IPS DF 19.7 (cell line): ENCODE results near the gene MSTN.

ENCODE experiments used
- DNase-seq: peaks from one replicate; pipeline ENCODE4 v3.0.0-alpha.2; 2013; ENCODE audit warnings: low read depth, low spot score

MSTN gene

DNA sequence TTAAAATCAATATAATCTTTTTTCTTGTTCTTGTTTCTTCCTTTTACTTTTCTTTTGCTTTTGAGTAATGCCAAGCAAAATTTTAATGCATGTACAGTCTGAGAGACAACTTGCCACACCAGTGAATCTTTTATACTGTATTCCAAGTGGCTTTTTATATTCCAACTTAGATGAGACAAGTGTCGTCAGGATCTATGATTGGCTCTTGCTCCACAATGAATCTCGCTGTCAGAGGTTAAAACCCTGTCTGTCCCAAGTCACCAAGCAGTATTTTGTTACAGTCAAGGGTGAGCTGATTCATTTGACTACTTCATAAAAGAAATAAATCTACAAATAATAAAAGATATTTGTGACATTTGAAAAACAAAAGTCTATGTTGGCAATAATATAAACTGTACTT lies at the start of gene MSTN:
MSTN (minus strand) TSS at position 129 of the 400 bp plus-strand sequence. CDS start 133 bp downstream, outside the sequence.
- no peak for DNase-seq

GRCh38 chr2:190111166-190111565 lies 48.6 kb upstream of the MSTN start:
- DNase-seq: no peak

GRCh38 chr2:190110699-190111098 lies 48.2 kb upstream of the MSTN start:
- no peak for DNase-seq

DNA sequence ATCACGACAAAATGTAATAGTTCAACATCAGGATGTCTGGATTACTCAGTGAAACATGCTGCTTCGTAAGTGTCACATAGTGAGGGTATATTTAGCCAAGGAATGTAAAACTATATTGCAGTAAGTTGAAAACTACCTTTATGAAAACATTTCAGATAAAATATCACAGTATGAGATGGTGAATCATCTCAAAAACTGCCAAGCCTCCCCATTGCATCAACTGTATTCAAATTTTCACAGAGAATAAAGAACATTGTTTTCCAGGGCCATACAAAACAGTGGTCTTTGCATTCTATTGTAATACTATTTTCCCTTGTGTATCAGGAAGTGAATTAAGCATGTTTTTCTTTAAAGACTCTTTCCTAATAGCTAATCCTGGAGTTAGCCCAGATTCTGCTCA lies 47.6 kb upstream of the MSTN start:
- no peak for DNase-seq

DNA sequence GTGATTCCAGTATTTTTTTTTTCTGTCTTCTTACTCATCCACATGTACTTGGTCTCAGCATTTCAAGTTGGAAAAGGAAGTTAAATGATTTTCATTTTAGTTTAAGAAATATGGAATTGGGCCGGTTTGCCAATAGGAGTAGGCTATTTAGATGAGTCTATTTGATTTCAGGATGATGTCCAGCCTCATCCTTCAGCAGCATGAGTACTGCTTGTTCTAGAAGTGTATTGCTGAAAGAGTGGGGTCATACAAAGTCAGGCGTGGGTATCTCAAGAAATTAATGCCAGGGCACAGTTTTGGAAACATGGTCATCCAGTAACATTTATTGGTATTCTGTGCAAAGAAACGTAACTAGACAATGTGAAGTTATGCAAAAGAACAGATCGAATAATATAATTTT lies 44.9 kb upstream of the MSTN start:
- no peak for DNase-seq

- DNase-seq: no peak
Observed at GRCh38 chr2:190106783-190107182, 44.3 kb upstream of the MSTN start.

DNA sequence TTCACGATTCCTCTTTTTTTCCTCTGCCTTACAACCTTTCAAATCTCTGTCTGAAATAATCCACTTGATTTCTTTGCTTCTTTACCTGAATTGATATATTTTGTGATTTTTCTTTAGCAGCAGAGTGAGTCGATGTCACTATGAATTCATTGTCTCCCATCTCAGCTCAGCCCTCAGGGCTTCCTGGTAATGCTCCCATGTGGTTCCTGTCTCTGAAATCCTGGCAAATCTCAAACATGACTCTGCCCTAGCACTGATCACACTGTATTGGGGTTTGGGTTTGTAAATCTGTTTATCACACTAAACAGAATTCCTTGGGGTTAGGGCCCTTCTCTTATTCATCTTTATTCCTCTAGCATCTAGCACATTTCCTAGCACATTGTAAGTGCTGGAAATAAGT lies 43.0 kb upstream of the MSTN start:
- no peak for DNase-seq

DNA sequence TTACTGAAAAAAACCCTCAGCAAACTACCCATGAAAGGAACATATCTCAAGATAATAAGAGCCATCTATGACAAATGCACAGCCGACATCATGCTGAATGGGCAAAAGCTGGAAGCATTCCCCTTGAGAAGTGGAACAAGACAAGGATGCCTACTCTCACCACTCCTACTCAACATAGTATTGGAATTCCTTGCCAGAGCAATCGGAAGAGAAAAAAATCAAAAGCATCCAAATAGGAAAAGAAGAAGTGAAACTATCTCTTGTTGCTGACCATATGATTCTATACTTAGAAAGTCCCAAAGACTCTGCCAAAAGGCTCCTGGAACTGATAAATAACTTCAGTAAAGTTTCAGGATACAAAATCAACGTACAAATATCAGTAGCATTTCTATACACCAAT lies 40.6 kb upstream of the MSTN start:
- DNase-seq: no peak

DNA sequence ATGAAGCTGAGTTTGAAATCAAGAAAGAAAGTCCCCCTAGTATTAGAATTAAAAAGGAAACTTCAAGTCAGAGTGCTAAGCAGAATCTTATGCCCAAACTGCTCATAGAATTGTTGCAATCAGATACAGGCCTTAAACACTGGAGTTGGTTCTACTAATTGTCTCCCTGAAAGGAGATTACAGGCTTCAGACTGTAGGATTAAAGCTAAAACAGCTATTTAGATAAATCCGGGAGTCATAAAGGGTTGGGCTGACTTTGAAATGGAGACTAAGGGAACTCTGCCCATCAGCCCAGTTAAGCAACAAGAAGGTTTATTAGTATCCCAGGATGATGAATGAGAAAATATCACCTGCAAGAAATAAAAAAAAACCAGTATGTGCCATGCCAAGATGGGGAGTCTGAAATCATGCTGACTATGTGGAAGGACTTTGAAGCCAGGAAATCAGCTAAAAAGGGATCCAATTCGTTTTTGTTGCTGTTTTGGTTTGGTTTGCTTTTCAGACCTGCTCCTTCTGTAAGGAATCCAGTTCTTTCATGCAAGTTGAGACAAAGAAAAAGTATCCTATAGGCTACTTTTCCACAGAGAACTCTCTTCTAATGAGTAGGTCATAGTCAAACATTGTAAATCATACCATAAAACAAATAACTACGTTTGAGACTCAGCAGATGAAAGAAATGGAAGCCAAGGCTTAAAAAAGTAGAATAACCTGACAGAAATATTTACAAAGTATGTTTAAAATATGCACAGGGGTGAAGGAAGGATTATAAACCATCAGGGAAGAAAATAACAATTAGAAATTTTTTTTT lies 37.6 kb upstream of the MSTN start:
- no peak for DNase-seq

- DNase-seq: no peak
Observed at GRCh38 chr2:190098851-190099250, 36.3 kb upstream of the MSTN start.

- no peak for DNase-seq
Observed at GRCh38 chr2:190097115-190097514, 34.6 kb upstream of the MSTN start.

DNA sequence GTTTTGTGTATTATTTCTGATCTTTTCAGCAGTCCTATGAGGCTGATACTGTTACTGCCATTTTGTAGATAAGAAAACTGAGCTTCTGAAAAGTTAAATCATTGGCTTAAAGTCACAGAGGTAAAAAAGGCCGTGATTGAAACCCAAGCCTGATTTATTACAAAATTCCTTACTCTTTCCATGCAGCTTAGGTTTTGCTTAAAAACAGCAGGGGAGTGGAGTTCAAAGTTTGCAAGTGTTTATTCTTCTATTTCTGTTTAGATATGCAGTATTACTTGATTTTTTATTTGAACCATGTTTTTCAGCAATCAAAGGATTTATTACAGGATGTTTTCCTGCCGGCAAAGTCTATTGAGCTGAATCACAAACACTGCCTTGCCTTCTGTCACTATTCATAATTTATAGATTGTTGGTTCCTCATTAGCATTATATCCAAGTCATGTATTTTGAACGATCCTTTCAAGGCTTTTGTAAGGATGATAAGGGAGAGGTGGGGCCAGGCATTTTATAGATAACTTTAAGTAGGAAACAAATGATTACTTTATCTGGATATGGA lies 31.9 kb upstream of the MSTN start:
- no peak for DNase-seq

GRCh38 chr2:190093793-190094192 lies 31.3 kb upstream of the MSTN start:
- DNase-seq: no peak

- DNase-seq: no peak
Observed at GRCh38 chr2:190090148-190090547, 27.6 kb upstream of the MSTN start.

DNA sequence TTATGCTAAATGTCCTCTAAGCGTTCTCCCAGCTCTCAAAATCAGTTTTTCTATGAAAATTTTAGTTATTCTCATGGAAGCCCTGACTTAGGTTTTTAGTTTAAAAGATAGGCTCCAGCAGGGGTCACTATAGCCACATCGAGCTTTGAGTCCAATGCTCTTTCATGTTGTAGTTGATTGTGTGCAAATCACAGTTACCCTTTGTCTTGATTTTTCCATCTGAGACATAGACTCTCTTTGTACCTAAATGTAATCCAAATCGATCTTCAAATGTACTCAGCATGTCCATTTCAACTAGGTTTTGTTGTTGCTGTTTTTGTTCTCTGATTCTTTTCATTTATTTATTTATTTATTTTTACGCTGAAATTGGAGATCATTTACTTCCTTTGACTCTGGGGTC lies 26.4 kb upstream of the MSTN start:
- DNase-seq: no peak

- DNase-seq: no peak
Observed at GRCh38 chr2:190084704-190085103, 22.2 kb upstream of the MSTN start.

GRCh38 chr2:190082118-190082517 lies 19.6 kb upstream of the MSTN start:
- no peak for DNase-seq

GRCh38 chr2:190080527-190081049 lies 18.1 kb upstream of the MSTN start:
- DNase-seq: no peak

GRCh38 chr2:190079160-190079559 lies 16.6 kb upstream of the MSTN start:
- DNase-seq: no peak

- DNase-seq: no peak
Observed at GRCh38 chr2:190075623-190076022, 13.1 kb upstream of the MSTN start.

- DNase-seq: no peak
Observed at GRCh38 chr2:190069936-190070696, 7.6 kb upstream of the MSTN start.

DNA sequence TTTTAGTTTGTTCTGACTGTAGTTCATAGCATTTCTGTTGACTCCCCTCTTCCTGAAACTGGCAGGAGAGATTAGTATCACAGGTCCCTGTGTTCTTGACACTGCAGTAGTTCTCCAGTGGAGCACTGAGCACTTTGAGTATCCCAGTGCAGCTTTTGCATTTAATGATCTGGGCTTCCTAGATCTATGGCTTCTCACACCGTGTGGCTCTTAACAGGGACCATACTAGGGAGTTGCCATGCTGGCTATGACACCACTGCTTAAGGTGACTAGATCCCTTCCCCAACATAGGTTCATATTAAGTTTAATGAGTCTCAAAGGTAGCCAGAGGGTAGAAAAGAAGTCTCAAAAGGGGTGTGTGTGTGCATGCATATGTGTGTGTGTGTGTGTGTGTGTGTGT lies 6.2 kb upstream of the MSTN start:
- DNase-seq: no peak

GRCh38 chr2:190065839-190066238 lies 3.3 kb upstream of the MSTN start:
- DNase-seq: no peak
